OCI-LY3 (cell line): Measurements from ENCODE around the gene SCGB1C1.

Experiments
- CTCF ChIP-seq: fragments of 200-600, 300-600 bp; sonication (generic); IDR thresholded peaks from 2 replicates; pipeline ENCODE4 v1.5.1; 2014; ENCODE audit warnings: antibody characterized with exemption, low read length, low read depth
- EZH2phosphoT487 ChIP-seq: fragments of 200-600 bp; shearing (Covaris generic); IDR thresholded peaks from 2 replicates; pipeline ENCODE4 v1.6.1; 2018; ENCODE audit warnings: antibody characterized with exemption, mixed run types, low read depth

DNA sequence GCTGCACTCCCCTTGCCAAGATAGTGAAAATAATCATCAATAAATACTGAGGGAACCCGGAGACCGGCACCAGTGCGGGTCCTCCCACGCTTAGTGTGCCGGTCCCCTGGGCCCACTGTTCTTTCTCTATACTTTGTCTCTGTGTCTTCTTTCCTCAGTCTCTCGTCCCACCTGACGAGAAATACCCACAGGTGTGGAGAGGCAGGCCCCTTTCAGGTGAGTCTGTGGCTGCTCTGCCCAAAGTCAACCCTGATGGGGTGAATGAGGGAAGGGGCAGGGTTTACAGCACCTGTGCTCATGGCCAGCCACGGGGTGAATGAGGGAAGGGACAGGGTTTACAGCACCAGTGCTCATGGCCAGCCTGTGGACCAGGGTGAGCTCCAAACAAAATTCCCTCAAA, 9.6 kb downstream of the SCGB1C1 start:
- TF ChIP-seq CTCF, result no peak
- no peak for TF ChIP-seq EZH2phosphoT487
